Measurements from ENCODE around the gene PTPRS.
"Not testable (repeated sequence)": the region's sequence is repeated elsewhere in the genome, so short reads cannot be mapped to it uniquely, and the experiment has no call there.

PTPRS gene

DNA sequence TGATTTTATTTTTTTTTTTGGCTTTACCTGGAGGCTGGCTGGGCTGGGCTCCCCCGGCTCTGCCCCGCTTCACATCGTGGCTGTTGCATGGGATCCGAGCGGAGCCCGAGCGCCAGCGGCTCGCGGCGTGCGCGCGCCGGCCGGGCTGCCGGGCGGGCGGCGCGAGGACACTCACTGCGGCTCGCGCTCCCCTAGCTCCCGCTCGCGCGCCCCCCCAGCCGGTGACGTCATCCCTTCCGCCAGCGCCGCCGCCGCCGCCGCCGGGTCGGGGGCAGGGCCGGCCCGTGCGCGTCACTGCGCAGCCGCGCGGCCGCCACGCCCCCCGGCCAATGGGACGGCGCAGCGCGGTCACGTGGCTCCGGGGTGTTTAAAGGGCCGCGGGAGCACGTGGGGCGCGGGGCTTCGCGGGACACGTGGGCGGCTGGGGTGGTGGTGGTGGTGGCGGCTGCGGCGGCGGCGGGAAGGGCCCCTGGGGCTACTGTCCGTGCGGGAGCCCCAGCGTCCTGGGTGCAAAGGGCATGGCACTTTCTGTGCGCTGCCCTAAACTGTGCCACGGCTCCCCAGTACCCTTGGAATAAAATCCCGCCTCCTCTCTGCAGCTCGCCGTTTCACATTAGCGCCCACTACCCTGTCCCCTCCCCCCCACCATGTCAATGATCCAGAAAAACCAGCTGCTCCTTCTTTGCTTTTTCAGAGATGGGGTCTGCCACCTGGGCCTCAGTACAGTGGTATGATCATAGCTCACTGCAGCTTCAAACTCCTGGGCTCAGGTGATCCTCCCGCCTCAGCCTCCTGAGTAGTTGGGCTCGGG is at the start of gene PTPRS:
Gene PTPRS (minus strand): TSS at position 176 of the 811 bp plus-strand sequence. CDS start 54,672 bp downstream, outside the sequence.
- DNase-seq (ENCODE audit: low spot score), result peak; percentile 12

DNA sequence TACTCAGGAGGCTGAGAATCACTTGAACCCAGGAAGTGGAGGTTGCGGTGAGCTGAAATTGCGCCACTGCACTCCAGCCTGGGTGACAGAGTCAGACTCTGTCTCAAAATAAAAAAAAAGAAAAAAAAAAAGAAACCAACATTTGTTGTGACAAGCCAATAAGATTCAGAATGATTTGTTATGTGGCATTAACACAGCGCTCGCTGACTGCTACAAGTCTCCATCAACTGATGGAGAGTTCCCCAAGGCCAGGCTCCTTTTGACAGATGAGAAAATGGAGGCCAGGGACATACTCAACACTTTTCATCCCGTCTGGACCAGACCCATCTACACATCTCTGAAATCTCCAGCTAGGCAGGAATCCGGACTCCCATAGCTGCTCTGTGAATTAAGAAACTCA is 48.7 kb upstream of the PTPRS start:
- no peak for DNase-seq (ENCODE audit: low spot score)

DNA sequence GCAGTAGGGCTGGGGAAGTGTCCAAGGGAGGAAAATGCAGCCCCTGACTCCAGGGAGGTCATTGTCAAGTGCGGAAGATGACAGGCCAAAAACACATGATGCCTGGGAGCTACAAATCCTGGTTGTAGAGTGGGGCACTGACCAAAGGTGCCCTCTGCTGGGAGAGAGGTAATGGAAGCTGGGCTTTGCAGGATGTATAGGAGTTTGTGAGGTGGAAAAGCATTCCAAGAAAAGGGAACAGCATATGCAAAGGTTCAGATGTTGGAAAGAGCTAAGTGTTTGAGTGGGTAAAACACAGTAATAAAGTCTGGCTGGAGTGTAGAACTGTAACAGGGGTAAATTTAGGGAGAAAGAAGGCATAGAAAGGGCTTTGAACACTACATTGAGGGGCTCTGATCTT is 46.9 kb upstream of the PTPRS start:
- DNase-seq (ENCODE audit: low spot score), result no peak

DNA sequence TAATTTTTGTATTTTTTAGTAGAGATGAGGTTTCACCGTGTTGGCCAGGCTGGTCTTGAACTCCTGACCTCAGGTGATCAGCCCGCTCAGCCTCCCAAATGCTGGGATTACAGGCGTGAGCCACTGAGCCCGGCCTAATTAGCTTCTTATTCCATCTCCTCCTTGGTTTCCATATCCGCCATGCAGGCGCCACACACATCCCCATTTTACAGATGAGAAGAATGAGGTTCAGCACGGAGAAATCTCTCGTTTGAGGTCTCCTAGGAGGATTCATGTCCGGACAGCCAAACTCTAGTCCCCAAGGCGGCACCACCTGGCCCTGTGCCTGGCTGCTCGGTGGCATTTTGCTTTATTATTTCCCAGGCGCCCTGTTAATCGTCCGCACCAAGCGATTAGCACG is 46.2 kb upstream of the PTPRS start:
- DNase-seq (ENCODE audit: low spot score), result no peak

DNA sequence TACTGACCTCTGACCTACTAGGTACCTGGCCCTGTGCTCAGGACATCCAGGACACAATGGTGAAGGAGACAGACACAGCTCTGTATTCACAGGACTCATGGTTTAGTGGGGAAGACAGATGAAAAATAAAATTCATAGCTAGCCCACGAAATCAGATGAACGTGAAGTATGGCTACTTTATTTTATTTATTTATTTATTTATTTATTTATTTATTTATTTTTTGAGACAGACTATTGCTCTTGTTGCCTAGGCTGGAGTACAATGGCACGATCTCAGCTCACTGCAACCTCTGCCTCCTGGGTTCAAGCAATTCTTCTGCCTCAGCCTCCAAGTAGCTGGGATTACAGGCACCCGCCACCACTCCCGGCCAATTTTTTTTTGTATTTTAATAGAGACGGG is 40.6 kb upstream of the PTPRS start:
- DNase-seq (ENCODE audit: low spot score), result not testable (repeated sequence)

DNA sequence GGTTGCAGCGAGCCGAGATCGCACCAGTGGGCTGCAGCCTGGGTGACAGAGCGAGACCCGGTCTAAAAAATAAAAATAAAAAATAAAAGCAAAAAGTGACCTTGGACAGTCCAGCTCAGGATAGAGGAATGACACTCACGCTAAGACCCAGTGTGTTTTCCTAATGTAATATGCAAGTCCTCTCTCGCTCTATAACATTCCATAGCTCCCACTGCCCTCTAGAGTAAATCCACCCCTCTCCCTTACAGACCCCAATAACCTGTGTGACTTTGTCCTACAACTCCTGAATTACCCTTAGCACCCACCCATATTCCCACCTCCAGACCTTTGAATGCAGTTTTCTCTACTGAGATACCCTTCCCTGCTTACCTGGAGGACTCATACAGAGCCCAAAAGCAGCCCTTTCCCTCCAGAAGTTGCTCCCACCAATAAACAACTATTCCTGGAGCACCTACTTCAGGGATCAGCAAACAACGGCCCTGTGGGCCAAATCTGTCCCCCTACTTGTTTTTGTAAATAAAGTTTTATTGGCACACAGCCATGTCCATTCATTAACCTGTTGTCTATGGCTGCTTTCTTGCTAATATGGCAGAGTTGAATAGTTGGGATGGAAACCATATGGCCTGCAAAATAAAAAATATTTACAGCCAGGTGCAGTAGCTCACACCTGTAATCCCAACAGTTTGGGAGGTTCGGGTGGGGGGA is 39.8 kb upstream of the PTPRS start:
- DNase-seq (ENCODE audit: low spot score), result no peak

DNA sequence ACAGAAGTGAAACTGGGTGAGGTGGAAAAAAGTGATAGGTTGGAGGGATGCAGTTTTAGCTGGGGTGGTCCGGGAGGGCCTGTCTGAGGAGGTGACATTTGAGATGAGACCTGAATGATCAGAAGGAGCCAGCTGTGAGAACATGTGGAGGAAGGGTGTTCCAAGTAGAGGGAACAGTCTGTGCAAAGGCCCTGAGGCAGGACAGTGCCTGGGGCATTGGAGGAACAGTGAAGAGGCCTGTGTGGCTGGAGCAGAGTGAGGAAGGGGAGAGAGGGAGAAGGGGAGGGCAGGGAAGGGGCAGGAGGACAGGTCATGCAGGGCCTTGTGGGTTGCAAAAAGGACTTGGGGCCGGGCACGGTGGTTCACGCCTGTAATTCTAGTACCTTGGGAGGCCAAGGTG is 36.3 kb upstream of the PTPRS start:
- no peak for DNase-seq (ENCODE audit: low spot score)

DNA sequence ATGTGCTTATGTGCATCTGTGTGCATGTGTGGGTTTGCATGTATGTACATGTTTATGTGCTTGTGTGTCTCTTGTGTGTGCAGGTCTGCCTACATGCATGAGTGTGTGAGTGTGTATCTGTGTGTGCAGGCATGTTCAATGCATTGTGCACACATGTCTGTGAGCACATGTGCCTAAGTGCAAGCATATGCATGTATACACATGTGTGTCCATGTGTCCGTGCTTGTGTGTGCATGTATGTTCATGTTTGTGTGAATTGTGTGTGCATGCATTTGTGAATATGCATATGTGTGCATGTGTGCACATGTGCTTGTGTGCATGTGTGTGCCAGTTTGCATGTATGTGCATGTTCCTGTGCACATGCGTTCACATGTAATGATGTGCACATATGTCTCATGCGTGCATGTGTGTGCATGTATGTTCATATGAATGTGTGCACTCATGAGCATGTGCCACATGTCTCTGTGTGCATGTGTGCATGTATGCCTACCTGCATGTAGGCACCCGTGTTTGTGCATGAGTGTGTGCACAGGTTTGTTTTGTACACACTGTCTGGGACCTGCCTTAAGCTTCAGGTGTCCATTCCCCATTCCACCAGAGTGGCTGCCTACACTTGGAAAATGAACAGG is 32.1 kb upstream of the PTPRS start:
- DNase-seq (ENCODE audit: low spot score), result no peak

DNA sequence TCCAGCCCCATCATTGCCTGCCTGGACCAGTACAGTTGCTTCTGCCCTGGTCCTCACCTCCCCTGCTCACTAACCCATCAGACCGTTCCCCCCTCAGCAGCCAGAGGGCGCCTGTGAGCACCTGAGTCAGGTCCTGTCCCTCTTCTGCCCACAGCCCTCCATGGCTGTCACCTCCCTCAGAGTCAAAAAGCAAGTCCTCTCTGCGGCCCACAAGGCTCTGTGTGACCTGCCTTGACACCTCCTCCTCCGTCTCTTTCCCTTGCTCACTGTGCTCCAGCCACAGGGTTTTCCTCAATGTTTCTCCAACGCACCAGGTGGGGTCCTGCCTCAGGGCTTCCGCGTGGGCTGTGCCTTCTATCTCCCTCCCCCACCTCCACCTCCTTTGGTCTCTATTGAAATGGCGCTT is 29.4 kb upstream of the PTPRS start:
- DNase-seq (ENCODE audit: low spot score), result no peak

DNA sequence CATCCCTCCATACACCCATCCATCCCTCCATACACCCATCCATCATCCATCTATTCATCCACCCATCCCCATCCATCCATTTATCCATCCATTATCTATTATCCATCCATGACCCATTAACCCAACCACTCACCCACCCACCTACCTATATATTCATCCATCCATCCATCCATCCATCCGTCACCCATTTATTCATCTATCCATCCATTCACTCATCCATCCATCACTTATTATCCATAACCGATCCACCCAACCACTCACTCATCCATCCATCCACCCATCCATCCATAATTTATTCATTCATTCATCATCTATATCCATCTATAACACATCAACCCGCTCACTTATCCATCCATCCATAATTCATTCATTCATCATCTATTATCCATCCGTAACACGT is 28.7 kb upstream of the PTPRS start:
- no peak for DNase-seq (ENCODE audit: low spot score)

DNA sequence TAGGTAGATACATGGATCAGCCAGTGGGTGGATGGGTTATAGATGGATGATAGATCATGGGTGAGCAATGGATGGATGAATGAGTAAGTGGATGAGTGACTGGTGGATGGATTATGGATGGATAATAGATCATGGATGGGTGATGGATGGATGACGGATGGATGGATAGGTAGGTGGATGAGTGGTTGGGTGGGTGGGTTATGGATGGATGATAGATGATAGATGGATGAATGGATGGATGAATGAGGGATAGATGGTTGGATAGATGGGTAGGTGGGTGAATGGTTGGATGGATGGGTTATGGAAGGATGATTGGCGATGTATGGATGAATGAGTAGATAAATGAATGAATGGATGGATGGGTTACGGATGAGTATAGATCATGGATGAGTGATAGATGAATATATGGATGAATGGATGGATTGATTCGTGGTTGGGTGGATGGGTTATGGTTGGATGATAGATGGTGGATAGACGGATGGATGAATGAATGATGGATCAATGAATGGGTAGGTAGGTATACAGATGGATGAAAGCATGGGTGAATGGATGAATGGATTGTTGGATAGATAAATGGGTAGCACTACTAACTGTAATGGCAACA is 27.0 kb upstream of the PTPRS start:
- DNase-seq (ENCODE audit: low spot score), result no peak

DNA sequence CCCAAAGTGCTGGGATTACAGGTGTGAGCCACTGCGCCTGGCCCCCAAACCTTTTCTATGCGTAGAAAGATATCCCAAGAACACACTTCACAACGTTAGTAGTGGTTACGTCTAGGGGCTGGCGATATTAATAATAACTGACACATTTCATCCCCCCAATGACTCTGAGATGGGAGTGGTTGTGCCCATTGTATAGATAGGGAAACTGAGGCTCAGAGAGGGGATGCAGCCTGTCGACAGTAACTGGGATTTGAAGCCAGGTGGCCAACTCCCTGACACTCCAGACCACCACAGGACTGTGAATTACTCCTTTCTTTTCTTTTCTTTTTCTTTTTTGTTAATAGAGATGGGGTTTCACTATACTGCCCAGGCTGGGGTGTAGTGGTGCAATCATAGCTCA is 25.3 kb upstream of the PTPRS start:
- DNase-seq (ENCODE audit: low spot score), result no peak

DNA sequence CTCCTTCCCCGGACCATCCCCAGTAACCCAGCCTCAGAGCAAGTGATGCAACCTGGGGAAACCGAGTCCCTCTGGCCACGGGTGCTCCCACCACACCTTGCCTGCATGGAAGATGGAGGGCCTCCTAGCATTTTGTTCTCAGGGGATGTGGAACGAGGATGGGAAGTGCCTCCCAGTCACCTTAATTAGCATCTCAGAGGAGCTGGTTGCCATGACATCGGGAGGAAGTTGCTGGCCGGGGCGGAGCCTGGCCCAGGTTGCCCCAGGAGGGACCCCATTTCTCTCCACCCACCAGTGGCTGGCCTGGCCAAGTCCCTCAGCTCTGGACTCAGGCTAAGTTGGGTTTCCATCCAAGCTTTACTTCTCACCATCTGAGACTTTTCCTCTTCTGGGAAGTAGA is 24.1 kb upstream of the PTPRS start:
- DNase-seq (ENCODE audit: low spot score), result no peak

DNA sequence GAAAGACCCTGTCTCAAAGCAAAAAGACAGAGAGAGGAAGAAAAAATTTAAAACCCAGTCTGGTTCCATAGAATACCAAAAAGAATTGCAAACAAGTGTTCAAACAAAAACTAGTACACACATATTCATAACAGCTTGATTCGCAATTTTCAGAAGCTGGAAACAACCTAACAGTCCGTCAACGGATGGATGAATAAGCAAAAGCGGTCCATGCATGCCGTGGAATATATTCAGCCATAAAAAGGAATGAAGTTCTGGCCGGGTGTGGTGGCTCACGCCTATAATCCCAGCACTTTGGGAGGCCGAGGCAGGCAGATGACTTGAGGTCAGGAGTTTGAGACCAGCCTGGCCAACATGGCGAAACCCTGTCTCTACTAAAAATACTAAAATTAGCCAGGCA is 21.2 kb upstream of the PTPRS start:
- DNase-seq (ENCODE audit: low spot score), result not testable (repeated sequence)

DNA sequence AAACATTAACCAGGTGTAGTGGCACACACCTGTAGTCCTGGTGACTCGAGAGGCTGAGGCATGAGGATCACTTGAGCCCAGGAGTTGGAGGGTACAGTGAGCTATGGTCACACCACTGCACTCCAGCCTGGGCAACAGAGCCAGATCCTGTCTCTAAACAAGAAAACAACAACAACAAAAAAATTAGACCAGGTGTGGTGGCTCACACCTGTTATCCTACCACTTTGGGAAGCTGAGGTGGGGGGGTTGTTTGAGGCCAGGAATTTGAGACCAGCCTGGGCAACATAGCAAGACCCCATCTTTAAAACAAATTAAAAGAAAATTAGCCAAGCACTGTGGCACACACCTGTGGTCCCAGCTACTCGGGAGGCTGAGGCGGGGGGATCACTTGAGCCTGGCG is 20.8 kb upstream of the PTPRS start:
- DNase-seq (ENCODE audit: low spot score), result no peak

DNA sequence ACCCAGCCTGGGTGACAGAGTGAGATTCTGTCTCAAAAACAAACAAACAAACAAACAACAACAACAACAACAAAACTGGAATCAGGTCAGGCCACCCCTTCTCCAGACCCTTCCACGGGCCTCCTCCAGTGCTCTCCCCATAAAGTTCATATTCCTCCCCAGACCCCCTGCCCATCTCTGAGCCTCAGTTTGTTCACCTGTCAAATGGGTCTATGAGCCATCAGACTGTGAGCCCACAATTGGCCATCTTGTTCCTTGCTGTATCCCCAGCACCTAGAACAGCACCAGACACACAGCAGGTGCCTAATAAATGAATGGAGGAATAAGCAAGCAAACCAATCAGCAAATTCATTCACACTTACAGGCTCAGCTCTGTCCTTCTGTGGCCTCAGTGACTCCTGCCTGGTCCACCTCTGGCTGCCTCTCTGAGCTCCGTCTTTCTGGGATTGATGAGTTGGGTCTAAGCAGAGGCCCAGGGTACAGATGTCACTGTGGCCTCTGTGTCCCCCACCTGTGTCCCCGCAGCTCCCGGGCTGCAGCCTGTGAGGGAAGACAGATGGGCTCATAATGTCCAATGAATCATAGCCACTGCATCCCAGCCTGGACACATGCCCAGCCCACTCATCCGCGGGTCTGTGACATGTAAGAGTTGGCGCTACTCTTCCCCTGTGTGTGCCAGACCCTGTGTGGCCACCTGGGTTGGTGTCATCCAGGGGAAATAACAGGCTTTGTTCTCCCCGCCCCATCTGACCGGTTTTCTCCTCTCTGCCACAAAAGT is 19.6 kb upstream of the PTPRS start:
- no peak for DNase-seq (ENCODE audit: low spot score)

DNA sequence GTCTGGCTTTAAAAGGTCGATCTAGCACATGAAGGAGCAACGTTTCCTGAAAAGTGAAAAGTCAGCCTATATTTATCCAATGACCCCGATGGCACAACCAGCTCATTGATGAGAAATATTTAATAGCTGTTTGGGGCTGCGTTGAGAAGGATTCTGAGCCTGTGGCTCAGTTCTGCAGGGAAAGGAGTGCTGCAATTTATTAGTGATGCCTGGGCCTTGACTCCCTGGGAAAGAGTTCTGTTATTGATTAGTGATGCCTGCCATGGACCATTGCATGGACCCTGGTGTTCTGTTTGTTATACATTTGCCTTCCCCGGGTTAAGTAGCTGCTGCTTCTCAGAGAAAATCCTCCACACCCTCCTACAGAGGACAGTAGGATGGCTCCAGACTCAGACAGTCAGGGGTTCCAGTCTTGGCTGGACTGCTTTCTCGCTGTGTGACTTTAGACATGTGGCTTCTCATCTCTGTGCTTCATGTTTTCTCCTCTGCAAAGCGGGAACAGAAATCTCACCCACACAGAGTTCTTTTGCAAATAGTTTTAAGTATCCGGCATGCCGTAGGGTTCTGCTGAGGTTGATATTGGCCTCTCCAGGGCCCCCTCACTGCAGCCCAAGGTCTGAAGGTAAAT is 17.7 kb upstream of the PTPRS start:
- no peak for DNase-seq (ENCODE audit: low spot score)

DNA sequence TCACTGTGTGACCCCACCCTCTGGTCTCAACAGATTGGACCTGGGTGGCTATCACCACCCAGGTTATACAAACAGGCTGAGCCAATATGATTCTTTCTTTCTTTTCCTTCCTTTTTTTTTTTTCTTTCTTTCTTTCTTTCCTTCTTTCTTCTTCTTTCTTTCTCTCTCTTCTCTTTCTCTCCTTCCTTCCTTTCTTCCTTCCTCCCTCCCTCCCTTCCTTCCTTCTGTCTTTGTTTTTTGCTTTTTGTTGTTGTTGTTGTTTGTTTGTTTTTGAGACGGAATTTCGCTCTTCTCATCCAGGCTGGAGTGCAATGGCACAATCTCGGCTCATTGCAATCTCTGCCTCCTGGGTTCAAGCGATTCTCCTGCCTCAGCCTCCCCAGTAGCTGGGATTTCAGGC is 17.0 kb upstream of the PTPRS start:
- DNase-seq (ENCODE audit: low spot score), result no peak

DNA sequence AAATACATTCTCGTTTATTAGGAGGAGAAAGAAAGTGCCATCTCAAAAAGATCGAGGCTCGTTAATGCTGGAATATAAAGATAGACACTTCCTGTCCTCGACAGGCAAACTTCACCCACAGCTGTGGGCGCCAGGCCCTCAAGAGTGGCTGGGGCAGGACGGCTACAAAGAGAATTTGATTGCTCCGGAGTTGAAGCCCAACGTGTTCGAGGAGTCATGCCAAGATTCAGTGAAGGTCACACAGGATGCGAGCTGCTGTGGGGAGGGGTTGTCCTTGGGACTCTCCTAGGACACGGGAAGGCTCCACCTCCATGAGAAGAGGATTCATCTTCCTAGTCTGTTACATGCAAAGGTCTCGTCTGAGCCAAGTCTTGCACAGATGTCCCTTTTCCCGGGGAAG is 16.3 kb upstream of the PTPRS start:
- DNase-seq (ENCODE audit: low spot score), result no peak

DNA sequence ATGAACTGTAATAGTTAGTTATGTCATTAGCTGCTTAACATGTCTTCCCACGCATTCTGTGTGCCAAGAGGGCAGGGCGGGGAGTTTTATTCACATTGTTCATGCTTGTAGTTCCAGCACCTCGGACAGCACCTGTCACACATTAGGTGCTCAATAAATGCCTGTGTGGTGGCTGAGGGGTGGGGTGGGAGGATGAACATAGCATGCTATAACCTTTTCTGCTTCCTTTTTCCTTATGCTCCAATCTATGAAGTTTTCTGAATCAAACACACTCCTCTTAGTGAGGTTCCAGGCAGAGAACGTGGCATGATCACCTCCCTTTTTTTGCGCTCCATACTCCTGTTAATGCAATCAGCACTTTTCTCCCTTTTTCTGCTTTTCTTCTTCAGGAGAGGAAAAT is 15.8 kb upstream of the PTPRS start:
- DNase-seq (ENCODE audit: low spot score), result no peak

DNA sequence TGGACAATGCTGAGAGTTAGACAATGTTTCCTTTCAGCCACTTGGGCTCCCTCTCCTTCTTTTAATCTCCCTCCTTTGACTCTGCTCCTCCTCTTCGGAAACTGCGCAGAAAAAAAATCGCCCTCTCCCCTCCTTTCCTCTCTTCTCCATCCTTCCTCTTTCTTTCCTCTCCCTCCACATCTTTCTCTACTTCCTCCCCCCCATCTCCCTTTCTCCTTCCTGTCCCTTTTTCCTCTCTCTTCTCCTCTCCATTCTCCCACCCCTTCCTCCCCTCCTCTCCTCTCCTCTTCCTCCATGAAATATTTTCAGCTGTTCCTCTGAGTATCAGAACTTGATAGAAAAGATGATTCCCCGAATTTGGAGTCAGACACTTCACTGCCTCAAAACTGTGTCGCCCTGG is 15.1 kb upstream of the PTPRS start:
- DNase-seq (ENCODE audit: low spot score), result no peak

DNA sequence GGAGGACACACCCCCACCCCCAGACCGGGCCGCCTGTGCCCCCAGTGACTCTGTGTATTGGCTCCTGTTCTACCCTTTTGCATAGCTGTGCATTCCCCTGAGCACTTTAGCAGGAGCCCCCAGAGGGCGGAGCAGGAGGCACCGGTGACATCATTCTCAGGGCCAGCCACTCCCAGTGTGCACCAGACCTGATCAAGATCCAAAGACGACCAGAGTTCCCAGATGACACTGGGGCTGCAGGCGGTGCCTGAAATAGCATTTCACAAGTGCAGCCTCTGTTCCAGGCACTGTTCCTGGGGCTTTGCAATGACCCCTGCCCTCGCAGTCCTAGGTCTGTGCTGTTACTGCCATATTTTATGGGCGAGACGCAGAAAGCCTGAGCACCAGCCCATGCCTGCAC is 14.5 kb upstream of the PTPRS start:
- DNase-seq (ENCODE audit: low spot score), result no peak
